Activated T-cell treated with anti-CD3 and anti-CD28 coated beads, Interleukin-2, amount 50 U/mL, for 1 hour (primary cell): ENCODE results near the gene FAF1.
"Not testable (repeated sequence)": the region's sequence is repeated elsewhere in the genome, so short reads cannot be mapped to it uniquely, and the experiment has no call there.

Experiments used
- DNase-seq: peaks from one replicate; pipeline ENCODE4 v3.0.0-alpha.2; 2020

The FAF1 gene

DNA sequence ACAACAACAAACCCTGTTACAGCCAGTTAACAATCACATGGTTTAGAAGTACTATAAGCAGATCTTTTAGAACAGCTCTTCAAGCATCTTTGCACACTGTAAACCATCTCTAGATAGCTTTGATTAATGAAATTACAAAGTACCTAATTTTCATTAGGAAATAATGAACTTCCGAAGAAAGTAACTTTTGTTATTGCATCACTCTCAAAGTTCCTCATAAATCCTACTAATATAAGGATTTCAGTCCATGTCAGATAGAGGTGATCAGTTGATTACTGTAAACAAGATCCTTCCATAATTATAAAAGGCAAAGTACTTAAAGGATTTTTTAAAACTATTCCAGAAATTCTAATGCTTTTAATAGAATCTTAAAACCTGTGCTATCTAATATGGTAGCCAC lies 58.2 kb downstream of the FAF1 start:
- no peak for DNase-seq

DNA sequence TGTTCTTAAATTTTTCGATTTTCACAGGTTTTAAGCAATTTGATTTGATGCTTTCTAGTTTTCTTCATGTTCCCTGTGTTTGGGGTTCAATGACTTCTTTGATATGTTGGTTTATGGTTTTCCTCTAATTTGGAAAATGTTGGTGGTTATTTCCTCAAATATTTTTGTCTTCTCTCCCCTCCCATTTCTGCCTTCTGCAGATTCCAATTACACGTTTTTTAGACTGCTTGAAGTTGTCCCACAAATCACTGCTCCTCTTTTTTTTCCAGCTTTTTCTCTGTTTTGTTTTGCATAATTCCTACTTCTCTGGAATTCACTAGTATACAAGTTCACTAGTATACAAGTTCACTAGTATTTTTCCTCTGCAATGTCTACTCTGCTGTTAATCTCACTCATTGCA lies 61.3 kb downstream of the FAF1 start:
- DNase-seq, result no peak

DNA sequence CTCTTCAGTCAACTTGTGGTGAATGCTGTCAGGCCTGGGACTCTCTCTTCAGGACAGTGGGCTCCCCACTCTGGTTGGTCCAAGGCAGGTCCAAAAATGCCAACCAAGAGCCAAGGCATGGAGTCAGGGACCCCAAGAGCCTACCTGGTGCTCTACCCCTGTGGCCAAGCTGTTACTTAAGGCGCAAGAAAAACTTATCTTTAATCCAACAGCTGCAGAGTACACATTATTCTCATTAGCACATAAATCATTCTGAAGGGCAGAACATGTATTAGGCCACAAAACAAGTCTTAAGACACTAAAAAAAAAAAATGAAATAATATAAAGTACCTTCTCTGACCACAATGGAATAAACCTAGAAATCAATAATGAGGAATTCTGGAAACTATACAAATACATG lies 65.7 kb downstream of the FAF1 start:
- no peak for DNase-seq

DNA sequence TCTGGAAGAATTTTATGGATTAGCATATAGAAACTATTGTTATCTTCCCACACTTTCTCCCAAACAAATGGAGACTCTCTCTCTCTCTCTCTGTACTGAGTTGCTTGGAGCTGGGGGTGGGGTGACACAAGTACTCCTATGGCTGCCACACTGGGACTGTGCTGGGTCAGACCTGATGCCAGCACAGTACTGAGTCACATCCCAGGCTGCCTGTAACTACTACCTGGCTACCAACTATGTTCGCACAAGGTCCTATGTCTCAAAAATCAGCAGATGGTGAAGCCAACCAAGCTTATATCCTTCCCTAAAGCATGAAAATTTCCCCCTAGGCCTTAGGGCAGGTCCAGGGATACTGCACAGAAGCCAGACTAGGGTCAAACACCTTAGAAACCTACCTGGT lies 66.6 kb downstream of the FAF1 start:
- no peak for DNase-seq

DNA sequence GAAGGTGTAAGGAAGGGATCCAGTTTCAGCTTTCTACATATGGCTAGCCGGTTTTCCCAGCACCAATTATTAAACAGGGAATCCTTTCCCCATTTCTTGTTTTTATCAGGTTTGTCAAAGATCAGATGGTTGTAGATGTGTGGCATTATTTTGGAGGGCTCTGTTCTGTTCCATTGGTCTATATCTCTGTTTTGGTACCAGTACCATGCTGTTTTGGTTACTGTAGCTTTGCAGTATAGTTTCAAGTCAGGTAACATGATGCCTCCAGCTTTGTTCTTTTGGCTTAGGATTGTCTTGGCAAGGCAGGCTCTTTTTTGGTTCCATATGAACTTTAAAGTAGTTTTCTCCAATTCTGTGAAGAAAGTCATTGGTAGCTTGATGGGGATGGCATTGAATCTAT lies 72.5 kb downstream of the FAF1 start:
- DNase-seq, result not testable (repeated sequence)

DNA sequence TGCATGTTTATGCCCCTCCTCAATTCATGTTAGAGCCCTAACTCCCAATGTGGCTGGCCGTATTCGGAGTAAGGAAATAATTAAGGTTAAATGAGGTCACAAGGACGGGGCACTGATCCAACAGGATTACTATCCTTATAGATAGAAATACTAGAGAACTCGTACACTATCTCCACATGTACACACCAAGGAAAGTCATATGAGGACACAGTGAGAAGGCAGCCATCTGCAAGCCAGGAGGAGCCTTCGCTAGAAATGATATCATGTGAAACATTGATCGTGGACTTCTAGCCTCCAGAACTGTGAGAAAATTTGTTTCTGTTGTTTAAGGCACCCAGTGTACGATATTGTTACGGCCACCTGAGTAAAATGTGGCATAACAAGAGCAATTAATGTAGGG lies 79.7 kb downstream of the FAF1 start:
- DNase-seq, result no peak

DNA sequence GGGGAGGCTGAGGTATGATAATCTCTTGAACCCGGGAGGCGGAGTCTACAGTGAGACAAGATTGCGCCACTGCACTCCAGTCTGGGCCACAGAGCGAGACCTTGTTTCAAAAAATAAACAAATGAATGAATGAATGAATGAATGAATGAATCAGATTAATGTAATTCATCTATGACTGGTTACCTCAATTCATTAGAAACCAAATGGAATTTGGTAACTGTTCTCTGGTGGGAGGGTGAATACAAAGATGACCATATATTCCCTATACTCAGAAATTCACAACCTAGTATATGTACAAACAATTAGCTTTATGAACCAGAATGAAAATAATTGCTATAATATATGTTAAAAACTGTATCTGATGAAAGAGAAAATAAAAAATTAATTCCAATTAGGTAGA lies 80.9 kb downstream of the FAF1 start:
- no peak for DNase-seq

DNA sequence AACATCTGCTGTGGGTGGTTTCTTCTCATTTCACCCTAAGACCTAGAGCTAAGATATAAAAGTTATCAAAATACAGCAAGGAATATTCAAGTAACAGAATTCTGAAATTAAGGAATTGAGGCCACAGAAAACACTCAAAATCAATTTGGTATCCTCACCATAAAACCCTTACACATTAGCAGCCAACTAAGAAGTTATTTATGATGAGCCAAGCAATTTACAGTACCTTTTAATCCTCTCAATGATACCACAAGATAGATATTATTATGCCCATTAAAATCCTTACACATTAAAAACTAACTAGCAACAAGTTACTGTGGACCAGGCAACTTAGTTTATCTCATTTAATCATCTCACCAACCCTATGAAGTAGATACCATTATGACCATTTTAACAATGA lies 81.6 kb downstream of the FAF1 start:
- DNase-seq, result no peak

DNA sequence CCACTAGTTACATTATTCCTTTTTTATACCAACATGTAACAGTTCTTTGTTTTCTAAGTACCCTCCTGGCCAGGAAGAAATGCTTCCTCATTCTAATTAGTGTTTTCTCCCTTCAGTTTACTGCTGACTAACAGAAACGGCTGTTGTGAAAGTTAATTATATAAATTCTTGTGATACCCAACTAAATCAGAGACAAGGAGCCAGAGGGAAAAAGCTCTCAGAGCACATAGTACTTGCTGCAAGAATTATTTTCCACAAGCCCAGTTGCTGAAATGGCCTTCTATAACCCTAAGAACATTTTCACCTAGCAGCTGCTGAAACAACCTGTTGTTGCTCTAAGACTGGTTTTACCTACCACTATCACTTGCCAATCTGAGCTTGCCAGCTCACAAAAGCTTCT lies 82.4 kb downstream of the FAF1 start:
- DNase-seq, result no peak

DNA sequence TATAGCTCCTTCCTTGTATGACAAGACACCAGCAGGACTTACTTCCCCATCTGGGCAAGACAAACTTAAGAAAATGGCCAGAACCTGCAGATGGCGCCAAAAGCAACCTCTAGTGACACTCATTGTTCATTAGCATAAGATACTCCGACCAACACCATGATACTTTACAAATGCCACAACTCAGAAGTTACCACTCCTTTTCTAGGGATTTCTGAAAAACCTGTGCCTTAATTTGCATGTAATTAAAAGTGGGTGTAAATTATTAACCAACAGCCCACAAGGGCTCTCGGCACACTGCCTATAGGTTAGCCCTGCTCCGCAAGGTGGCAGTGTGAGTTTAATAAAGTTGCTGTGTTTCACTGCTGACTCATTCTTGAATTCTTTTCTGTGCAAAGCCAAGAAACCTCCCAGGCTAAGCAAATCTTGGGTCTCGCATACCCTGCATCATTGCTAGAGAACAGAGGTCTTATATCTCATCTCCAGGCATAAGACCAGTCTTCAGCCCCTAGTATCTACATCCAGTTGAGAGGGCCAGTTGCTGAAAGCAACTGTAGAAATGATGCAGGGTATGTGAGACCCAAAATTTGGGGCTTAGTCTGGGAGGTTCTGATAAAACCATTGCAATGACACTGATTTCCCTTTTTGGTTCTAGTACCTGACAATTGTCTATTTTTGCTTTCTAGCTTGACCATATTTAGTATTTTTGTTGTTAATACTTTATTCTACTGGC lies 86.4 kb downstream of the FAF1 start:
- DNase-seq, result peak; percentile 57

DNA sequence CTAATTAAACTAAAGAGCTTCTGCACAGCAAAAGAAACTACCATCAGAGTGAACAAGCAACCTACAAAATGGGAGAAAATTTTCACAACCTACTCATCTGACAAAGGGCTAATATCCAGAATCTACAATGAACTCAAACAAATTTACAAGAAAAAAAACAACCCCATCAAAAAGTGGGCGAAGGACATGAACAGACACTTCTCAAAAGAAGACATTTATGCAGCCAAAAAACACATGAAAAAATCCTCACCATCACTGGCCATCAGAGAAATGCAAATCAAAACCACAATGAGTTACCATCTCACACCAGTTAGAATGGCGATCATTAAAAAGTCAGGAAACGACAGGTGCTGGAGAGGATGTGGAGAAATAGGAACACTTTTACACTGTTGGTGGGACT lies 95.2 kb downstream of the FAF1 start:
- DNase-seq, result not testable (repeated sequence)

DNA sequence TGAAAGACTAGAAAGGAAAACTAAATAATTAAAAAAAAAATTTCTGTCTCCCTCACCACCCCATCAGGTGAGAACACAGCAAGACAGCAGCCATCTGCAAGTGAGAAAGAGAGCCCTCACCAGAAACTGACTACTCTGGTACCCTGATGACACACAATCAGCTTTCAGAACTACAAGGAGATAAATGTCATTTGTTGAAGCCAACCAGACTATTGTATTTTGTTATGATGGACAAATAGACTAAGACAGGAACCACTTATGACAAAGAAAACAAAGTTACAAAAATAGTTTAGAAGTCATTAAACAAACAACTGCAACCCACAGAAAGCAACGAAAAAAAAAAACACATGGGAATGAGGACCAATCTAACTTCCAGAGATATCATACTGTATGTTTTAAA lies 98.3 kb downstream of the FAF1 start:
- no peak for DNase-seq

DNA sequence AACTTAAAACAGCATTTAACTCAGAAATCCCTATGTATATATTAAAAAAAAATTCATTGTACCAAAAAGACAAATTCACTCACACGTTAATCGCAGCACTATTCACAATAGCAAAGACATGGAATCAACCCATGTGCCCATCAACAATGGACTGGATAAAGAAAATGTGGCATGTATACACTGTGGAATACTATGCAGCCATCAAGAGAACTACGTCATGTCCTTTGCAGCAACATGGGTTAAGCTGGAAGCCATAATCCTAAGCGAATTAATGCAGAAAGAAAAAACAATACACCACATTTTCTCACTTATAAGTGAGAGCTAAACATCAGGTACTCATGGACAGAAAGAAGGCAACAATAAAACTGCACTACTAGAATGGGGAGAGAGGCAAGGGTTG lies 99.4 kb downstream of the FAF1 start:
- no peak for DNase-seq

DNA sequence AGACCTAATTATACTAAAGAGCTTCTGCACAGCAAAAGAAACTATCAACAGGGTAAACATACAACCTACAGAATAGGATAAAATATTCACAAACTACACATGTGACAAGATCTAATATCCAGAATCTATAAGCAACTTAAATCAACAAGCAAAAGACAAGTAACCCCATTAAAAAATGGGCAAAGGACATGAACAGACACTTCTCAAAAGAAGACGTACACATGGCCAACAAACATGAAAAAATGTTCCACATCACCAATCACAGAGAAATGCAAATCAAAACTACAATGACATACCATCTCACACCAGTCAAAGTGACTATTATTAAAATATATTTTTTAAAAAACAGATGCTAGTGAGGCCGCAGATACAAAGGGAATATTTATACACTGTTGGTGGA lies 99.8 kb downstream of the FAF1 start:
- no peak for DNase-seq

DNA sequence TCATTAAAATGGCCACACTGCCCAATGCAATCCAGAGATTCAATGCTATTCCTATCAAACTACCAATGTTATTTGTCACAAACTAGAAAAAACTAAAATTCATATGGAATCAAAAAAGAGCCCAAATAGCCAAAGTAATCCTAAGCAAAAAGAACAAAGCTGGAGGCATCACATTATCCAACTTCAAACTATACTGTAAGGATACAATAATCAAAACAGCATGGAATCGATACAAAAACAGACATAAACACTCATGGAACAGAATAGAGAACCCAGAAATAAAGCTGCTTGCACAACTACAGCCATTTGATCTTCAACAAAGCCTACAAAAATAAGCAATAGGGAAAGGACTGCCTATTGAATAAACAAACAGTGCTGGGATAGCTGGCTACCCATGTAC lies 100.4 kb downstream of the FAF1 start:
- DNase-seq, result no peak

DNA sequence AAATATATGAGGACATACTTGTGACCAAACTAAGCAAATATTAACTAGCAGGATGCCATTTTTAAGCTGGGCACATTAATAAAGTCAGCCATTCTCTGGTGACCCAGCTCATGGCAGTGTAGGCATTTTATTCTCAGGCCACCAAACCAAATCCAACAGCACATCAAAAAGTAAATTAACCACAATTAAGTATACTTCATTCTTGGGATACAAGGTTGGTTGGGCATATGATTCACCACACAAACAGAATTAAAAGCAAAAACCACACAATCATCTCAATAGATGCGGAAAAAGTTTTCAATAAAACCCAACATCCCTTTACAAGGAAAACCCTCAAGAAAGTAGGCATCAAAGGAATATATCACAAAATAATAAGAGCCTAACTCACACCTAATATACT lies 101.3 kb downstream of the FAF1 start:
- no peak for DNase-seq

DNA sequence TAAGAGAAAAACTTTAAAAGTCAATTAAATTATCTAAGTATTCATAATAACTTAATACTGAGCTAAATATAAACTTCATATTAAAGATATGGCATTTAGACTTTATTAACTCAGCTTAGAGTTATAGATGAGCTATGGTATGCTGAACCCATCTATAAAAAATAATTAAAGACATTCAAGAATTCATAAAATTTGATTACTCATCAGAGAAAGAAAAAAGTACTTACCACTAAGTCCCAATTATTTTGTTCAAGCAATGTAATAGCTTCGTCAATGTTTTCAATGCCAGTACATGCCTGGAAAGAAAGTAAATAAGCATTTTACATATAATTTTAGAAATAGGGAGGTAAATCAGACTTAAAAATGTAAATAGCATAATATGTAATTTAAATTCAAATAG lies 102.4 kb downstream of the FAF1 start:
- no peak for DNase-seq

DNA sequence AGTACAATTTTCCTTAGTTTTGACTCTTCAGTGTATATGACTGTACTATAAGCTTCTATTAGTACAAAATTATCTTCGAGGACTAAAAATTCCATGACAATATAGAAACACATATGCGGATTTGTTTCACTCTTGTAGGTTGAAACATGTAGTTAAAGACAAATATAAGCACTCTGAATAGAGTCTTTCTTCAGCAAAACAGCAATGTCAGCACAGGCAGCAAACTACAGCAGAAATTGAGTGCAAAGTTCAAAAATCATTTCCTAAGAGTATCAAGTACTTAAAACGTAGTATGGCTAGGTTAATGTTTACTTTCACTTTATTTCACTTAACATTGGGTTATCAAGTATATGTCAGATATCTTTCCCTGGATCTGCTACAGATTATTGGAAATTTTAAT lies 106.7 kb downstream of the FAF1 start:
- no peak for DNase-seq

DNA sequence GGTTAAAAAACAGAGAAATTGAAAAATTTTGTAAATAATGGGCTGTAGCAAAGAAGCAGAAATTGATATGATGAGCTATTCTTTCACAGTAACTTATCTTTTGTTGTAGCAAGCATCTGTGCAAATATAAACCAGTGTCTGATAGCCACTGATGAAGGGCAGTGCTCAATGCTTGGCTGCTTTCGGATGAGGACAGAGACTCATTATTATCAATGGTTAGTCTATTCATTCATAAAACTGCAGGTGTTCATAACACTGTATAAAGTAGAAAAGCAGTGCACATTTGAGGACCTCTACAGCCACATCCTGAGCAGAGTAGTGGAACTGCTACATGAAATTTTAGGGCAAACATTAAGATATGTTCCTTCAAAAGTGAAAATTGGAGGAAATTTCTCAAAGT lies 107.2 kb downstream of the FAF1 start:
- DNase-seq, result no peak

DNA sequence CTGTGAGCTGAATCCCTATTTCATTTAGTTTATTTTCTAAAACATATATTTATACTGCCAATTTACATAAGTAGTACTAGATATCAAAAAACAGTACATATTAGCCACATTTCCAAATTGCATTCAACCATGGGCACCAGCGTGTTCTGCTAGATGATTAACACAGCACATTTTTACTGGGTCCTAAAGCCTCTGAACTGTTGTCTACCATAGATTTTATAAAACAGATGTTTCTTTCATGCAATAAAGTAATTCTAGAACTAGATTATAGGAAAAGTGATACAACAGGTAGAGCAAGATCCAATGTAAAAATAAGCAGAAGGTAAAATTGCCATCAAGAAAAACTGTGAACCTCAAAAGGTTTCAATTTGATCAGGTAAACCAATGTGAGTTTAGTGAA lies 108.6 kb downstream of the FAF1 start:
- DNase-seq, result no peak

DNA sequence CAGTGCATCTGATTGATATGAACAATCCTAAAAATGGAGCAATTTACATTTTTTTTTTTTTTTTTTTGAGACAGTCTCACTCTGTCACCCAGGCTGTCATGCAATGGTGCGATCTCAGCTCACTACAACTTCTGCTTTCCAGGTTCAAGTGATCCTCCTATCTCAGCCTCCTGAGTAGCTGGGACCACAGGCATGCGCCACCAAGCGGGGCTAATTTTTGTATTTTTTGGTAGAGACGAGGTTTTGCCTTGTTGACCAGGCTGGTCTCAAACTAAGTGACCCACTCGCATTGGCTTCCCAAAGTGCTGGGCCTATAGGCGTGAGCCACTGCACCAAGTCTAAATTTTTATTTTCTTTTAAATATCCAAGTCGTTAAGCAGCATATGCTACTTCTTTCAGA lies 109.0 kb downstream of the FAF1 start:
- DNase-seq, result no peak

DNA sequence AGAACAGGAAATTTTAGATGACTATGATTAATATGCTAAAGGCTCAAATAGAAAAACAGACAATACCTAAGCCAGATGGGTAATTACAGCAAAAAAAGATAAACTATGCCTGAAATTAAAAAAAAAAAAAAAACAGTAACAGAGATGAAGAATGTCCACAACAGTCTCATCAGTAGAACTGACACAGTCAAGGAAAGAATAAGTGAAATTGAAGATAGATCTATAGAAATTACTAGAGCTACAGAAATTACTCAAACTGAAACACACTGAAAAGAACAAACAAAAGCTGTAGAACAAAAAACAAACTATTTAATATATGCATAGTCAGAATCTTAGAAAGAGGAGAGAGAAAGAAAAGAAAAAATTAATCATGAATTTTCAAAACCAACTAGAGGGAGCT lies 112.8 kb downstream of the FAF1 start:
- DNase-seq, result no peak

DNA sequence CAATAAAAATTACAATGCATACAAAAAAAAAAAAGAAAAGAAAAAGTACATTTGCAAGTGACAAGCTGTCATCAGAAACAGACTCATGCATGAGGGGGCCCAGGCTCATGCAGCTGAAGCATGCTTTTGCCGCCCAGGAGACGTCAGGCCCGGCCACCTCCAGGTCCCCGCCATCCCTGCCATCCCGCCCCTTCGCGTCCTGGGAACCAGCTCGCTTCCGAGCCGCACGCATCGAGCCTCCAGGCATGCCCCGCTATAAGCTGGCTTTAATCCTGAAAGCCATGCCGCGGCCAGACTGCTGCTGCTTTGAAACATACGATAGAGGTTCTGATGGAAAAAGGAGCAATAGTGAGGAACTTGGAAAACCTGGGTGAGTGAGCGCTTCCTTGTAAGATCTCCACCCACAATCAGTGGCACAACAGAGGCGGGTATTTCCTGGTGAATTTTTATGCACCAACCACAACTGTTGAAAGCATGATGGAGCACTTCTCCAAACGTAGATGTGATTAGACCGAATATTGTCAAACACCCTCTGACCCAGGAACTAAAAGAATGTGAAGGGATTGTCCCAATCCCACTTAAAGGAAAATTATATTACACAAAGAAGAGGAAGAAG lies 113.7 kb downstream of the FAF1 start:
- no peak for DNase-seq

DNA sequence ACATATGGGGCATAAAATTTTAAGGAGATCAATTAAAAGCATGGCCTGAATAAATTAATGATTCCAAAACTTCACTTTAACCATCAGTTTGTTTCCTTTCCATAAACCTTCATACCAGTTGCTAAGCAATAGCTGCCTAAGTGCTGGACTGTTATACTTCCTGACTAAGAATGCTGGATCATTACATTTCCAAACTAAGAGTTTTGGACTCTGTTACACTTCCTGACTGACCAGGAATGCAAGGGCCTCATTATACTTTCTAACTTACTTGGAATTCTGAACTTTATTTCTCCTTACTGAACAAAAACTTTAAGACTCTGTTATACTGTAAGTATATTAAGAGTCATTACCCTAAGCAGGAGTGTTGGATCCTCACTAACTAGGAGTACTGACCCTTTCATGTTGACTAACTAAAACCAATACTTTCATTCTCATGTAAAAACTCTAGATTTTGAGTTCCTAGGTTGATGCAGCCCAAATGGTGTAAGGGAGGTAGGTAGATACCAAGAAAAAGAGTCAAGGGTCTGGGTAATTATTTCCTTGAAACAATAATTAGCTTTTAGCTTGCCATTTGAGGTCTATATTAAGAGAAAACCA lies 118.2 kb downstream of the FAF1 start:
- no peak for DNase-seq

DNA sequence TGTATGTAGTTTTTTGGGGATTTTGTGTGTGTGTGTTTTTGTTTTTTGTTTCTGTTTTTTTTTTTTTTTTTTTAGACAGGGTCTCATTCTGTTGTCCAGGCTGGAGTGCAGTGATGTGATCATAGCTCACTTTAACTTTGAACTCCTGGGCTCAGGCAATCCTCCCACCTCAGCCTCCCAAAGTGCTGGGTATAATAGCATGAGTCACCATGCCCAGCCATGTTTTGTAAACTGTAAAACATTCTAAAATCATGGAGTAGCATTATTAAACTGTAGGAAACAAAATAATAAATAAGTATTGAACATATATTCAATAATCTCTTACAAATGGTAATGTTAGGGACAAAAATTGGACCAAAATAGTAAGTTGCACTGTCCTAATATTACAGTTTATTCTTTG lies 124.0 kb downstream of the FAF1 start:
- no peak for DNase-seq
